IMR-90 (cell line): ENCODE measurements around the gene ACIN1. TPM values are rescaled to one million over a fixed set of nuclear protein-coding genes. Genes with fewer than 3 reads are reported as not detected.

Experiments used
- ATAC-seq: fragments of 200-7000 bp; cut with Tn5 transposase; 2 replicates; pipeline ENCODE4 v1.9.1; 2020; ENCODE audit warnings: low read depth, mild to moderate bottlenecking, moderate library complexity
- BruUV-seq: library from RNA; stranded (reverse); fragments of 400-500 nt; replicated peaks from 2 replicates; lab custom pipeline; 2021; lab: Mats Ljungman, UMichigan
- CTCF ChIA-PET: fragments of 300-600 bp; formaldehyde crosslinking; extraction: SDS; loops from one replicate; lab custom pipeline; 2021; ENCODE audit warnings: antibody characterized with exemption; lab: Yijun Ruan, JAX
- POLR2A ChIA-PET: fragments of 300-600 bp; sonication (Branson Sonifier 250); formaldehyde crosslinking; loops from one replicate; lab custom pipeline; 2022; ENCODE audit warnings: antibody characterized with exemption; ENCODE audit not compliant: unreplicated experiment; lab: Charles Lee
- DNase-seq: peaks from one replicate; pipeline ENCODE4 v3.0.0; 2013
- H2AFZ ChIP-seq: replicated peaks from 2 replicates; pipeline ENCODE3; 2013; ENCODE audit warnings: low read length, mild to moderate bottlenecking; ENCODE audit not compliant: poor library complexity
- H2AK5ac ChIP-seq: 2 replicates; pipeline ENCODE4 v1.6.1; 2013; ENCODE audit warnings: low read depth, low read length, inconsistent platforms
- H2AK9ac ChIP-seq: replicated peaks from 2 replicates; pipeline ENCODE3; 2013; ENCODE audit warnings: mild to moderate bottlenecking, low read depth, low read length, moderate library complexity; ENCODE audit not compliant: poor library complexity
- H2BK120ac ChIP-seq: 2 replicates; pipeline ENCODE4 v1.6.1; 2013; ENCODE audit warnings: low read depth, low read length, inconsistent platforms
- H2BK15ac ChIP-seq: 3 replicates; pipeline ENCODE4 v1.6.1; 2013; ENCODE audit warnings: low read depth, low read length, inconsistent platforms
- H2BK20ac ChIP-seq: 2 replicates; pipeline ENCODE4 v1.6.1; 2013; ENCODE audit warnings: low read depth, mild to moderate bottlenecking, inconsistent platforms, low read length, moderate library complexity
- H2BK5ac ChIP-seq: 2 replicates; pipeline ENCODE4 v1.6.1; 2013; ENCODE audit warnings: mild to moderate bottlenecking, low read depth, low read length, inconsistent platforms; ENCODE audit not compliant: poor library complexity, severe bottlenecking
- H3K14ac ChIP-seq: replicated peaks from 2 replicates; pipeline ENCODE4 v1.6.1; 2013; ENCODE audit warnings: low read depth, low read length, inconsistent platforms
- H3K18ac ChIP-seq: 2 replicates; pipeline ENCODE4 v1.6.1; 2013; ENCODE audit warnings: low read depth, low read length, control low read depth
- H3K23ac ChIP-seq: 2 replicates; pipeline ENCODE4 v1.6.1; 2013; ENCODE audit warnings: low read depth, low read length, inconsistent platforms
- H3K27ac ChIP-seq: 2 replicates; pipeline ENCODE4 v1.5.1; 2013; ENCODE audit warnings: mild to moderate bottlenecking, control low read depth, low read length; ENCODE audit not compliant: insufficient read depth
- H3K27me3 ChIP-seq: 2 replicates; pipeline ENCODE4 v1.6.1; 2013; ENCODE audit warnings: low read length; ENCODE audit not compliant: control insufficient read depth, insufficient read depth
- H3K36me3 ChIP-seq: 2 replicates; pipeline ENCODE4 v1.6.1; 2013; ENCODE audit warnings: low read length, mixed read lengths; ENCODE audit not compliant: control insufficient read depth, insufficient read depth
- H3K4ac ChIP-seq: 2 replicates; pipeline ENCODE4 v1.6.1; 2013; ENCODE audit warnings: low read depth, low read length, inconsistent platforms
- H3K4me1 ChIP-seq: 2 replicates; pipeline ENCODE4 v1.6.1; 2013; ENCODE audit warnings: low read length, mixed read lengths; ENCODE audit not compliant: control insufficient read depth, insufficient read depth
- H3K4me2 ChIP-seq: 2 replicates; pipeline ENCODE4 v1.6.1; 2013; ENCODE audit warnings: low read depth, mild to moderate bottlenecking, control low read depth, low read length, moderate library complexity
- H3K4me3 ChIP-seq: 2 replicates; pipeline ENCODE4 v1.5.1; 2013; ENCODE audit warnings: low read depth, mild to moderate bottlenecking, control low read depth, low read length, moderate library complexity; ENCODE audit not compliant: insufficient read depth
- H3K56ac ChIP-seq: 2 replicates; pipeline ENCODE4 v1.6.1; 2013; ENCODE audit warnings: low read length, inconsistent platforms; ENCODE audit not compliant: insufficient read depth; ENCODE audit errors: extremely low read depth
- H3K79me1 ChIP-seq, 2 experiments: 2 replicates each; pipeline ENCODE4 v1.6.1; 2013; ENCODE audit warnings: low read length in 2 of 2, inconsistent platforms in 1 of 2, low read depth in 1 of 2
- H3K9ac ChIP-seq: 2 replicates; pipeline ENCODE4 v1.6.1; 2013; ENCODE audit warnings: low read depth, low read length, control low read depth
- H3K9me1 ChIP-seq: 2 replicates; pipeline ENCODE4 v1.6.1; 2013; ENCODE audit warnings: low read length, inconsistent platforms; ENCODE audit not compliant: insufficient read depth
- H3K9me3 ChIP-seq: 2 replicates; pipeline ENCODE4 v1.6.1; 2013; ENCODE audit warnings: low read length; ENCODE audit not compliant: control insufficient read depth, insufficient read depth
- H4K20me1 ChIP-seq: 2 replicates; pipeline ENCODE4 v1.6.1; 2013; ENCODE audit warnings: low read length, inconsistent platforms; ENCODE audit not compliant: insufficient read depth
- H4K5ac ChIP-seq: 2 replicates; pipeline ENCODE4 v1.6.1; 2013; ENCODE audit warnings: mild to moderate bottlenecking, low read depth, low read length, control low read depth
- H4K8ac ChIP-seq, 2 experiments: 2 replicates each; pipeline ENCODE4 v1.6.1; 2013; ENCODE audit warnings: low read depth in 2 of 2, low read length in 2 of 2, control low read depth in 1 of 2, inconsistent platforms in 1 of 2
- H4K91ac ChIP-seq: 2 replicates; pipeline ENCODE4 v1.6.1; 2013; ENCODE audit warnings: low read depth, low read length, inconsistent platforms; ENCODE audit not compliant: insufficient read depth
- BHLHE40 ChIP-seq: fragments of 150-350 bp; IDR thresholded peaks from 2 replicates; pipeline ENCODE4 v1.6.1; 2016; ENCODE audit warnings: mild to moderate bottlenecking, low read depth, low read length
- CEBPB ChIP-seq: IDR thresholded peaks from 2 replicates; pipeline ENCODE4 v1.6.1; 2012; ENCODE audit warnings: low read depth, low read length, improper control_type of control experiment
- CHD1 ChIP-seq: IDR thresholded peaks from 2 replicates; pipeline ENCODE4 v1.6.1; 2012; ENCODE audit warnings: low read depth, low read length, improper control_type of control experiment
- CTCF ChIP-seq: conservative IDR thresholded peaks from 2 replicates; pipeline ENCODE4 v1.5.1; 2012; ENCODE audit warnings: mild to moderate bottlenecking, low read depth, low read length, improper control_type of control experiment
- ELK1 ChIP-seq: fragments of 150-350 bp; IDR thresholded peaks from 2 replicates; pipeline ENCODE4 v1.6.1; 2016; ENCODE audit warnings: low read depth, mild to moderate bottlenecking, low read length, moderate library complexity, borderline replicate concordance
- FOS ChIP-seq: fragments of 150-350 bp; IDR thresholded peaks from 2 replicates; pipeline ENCODE4 v1.6.1; 2016; ENCODE audit warnings: low read depth, low read length
- MAFK ChIP-seq: IDR thresholded peaks from 2 replicates; pipeline ENCODE4 v1.6.1; 2012; ENCODE audit warnings: low read depth, low read length, improper control_type of control experiment
- MAZ ChIP-seq: IDR thresholded peaks from 2 replicates; pipeline ENCODE4 v1.6.1; 2012; ENCODE audit warnings: low read depth, mild to moderate bottlenecking, low read length, improper control_type of control experiment, moderate library complexity, borderline replicate concordance
- MXI1 ChIP-seq: IDR thresholded peaks from 2 replicates; pipeline ENCODE4 v1.6.1; 2012; ENCODE audit warnings: low read depth, mild to moderate bottlenecking, low read length, moderate library complexity, borderline replicate concordance
- NFE2L2 ChIP-seq: fragments of 150-350 bp; IDR thresholded peaks from 2 replicates; pipeline ENCODE4 v1.6.1; 2016; ENCODE audit warnings: low read depth, mild to moderate bottlenecking, low read length
- POLR2A ChIP-seq: IDR thresholded peaks from 2 replicates; pipeline ENCODE4 v1.6.1; 2012; ENCODE audit warnings: mild to moderate bottlenecking, low read depth, low read length
- RAD21 ChIP-seq: IDR thresholded peaks from 2 replicates; pipeline ENCODE4 v1.6.1; 2012; ENCODE audit warnings: low read length, improper control_type of control experiment
- SMC3 ChIP-seq: fragments of 150-350 bp; IDR thresholded peaks from 2 replicates; pipeline ENCODE4 v1.6.1; 2016; ENCODE audit warnings: low read depth, mild to moderate bottlenecking, antibody characterized with exemption, low read length, moderate library complexity
- USF2 ChIP-seq: fragments of 150-350 bp; IDR thresholded peaks from 2 replicates; pipeline ENCODE4 v1.6.1; 2017; ENCODE audit warnings: mild to moderate bottlenecking, antibody characterized with exemption, low read length, low read depth
- WGBS, 2 experiments: methylation state at CpG; one replicate each; pipeline versions ENCODE4 v1.1.5 to v1.1.7; 2013; ENCODE audit warnings: missing lambda C conversion rate in 2 of 2; ENCODE audit not compliant: insufficient read length in 1 of 2; ENCODE audit errors: extremely low coverage in 2 of 2; 5-methylcytosine and 5-hydroxymethylcytosine counted together
- dilution Hi-C: fragments of 300-500 bp; cut with HindIII; formaldehyde crosslinking; loops from one replicate; pipeline ENCODE4 v1.14.3; 2018; ENCODE audit warnings: low sequenced_read_pairs; ENCODE audit not compliant: unreplicated experiment
- in situ Hi-C: fragments of 300-500 bp; cut with MboI; formaldehyde crosslinking; loops from 3 replicates; pipeline ENCODE4 v1.14.3; 2019; ENCODE audit warnings: low sequenced_read_pairs, inconsistent platforms, mixed read lengths
- intact Hi-C: fragments of 100-400 bp; cut with micrococcal nuclease; formaldehyde crosslinking; loops from 2 replicates; pipeline ENCODE4 v1.10.0; 2022
- polyA plus RNA-seq, 3 experiments: library from polyadenylated mRNA; depleted of rRNA; stranded (reverse); fragments of >200 nt; gene quantifications; 2 replicates each; pipeline ENCODE4 v1.2.3, GENCODE V29; 2012; ENCODE audit warnings: low replicate concordance in 1 of 3
- total RNA-seq: library from RNA; depleted of rRNA; stranded (reverse); fragments of >200 nt; gene quantifications from 2 replicates; pipeline ENCODE4 v1.2.3, GENCODE V29; 2012

ACIN1 gene
- total and polyA plus RNA-seq, 2 of the 4 experiments (the other 2 are of a cell fraction), result 73.8 to 185 TPM

- WGBS, 2 experiments, result 48% methylated on average over 5 of the region's 6 CpGs; no CpG with 5 or more reads in 1 of the 2 experiments
- no TSS peak for BruUV-seq
These were observed 45.4 kb upstream of the ACIN1 start for GRCh38 chr14:23140371-23140770.

More at GRCh38 chr14:23140371-23140770, 45.4 kb upstream of the ACIN1 start:
- Histone ChIP-seq H3K4me3 (no peak overlapping the region), H3K9me3 (no peaks in the 10 kb centered on the region), H3K14ac (no peak overlapping the region), H3K36me3 (no peaks in the 10 kb centered on the region), H4K5ac (no peak overlapping the region), H3K4me1 (no peaks in the 10 kb centered on the region), H3K9me1 (no peaks in the 10 kb centered on the region), H2AFZ (no peak overlapping the region), H2BK15ac (no peak overlapping the region), H2AK9ac (no peak overlapping the region), H4K8ac (no peak overlapping the region), H4K20me1 (no peaks in the 10 kb centered on the region), H3K4ac (no peak overlapping the region), H2BK5ac (no peak overlapping the region), H2BK120ac (no peak overlapping the region), H3K23ac (no peak overlapping the region), H3K27me3 (peaks cover 41% of the 10 kb centered on the region), H4K91ac (no peak overlapping the region), H3K4me2 (no peak overlapping the region), H3K9ac (no peak overlapping the region), H3K27ac (no peak overlapping the region), H3K56ac (no peak overlapping the region), H2BK20ac (no peak overlapping the region), H3K18ac (no peak overlapping the region), H3K79me1 (no peaks in the 10 kb centered on the region), H2AK5ac (no peak overlapping the region)
- TF ChIP-seq NFE2L2 (no peak), MAZ (no peak), BHLHE40 (no peak), POLR2A (no peak), RAD21 (no peak), CTCF (no peak), ELK1 (no peak), FOS (no peak), CHD1 (no peak), USF2 (no peak), MAFK (no peak), SMC3 (no peak), CEBPB (no peak), MXI1 (no peak)
- ATAC-seq (no peak), DNase-seq (no peak)
- CTCF ChIA-PET, result no interaction called here
- dilution Hi-C loops, result no loop called here
- POLR2A ChIA-PET, result no interaction called here
- in situ Hi-C loops, result no loop called here
- intact Hi-C loops, result no loop called here
